Fibroblast of mammary gland (primary cell): ENCODE data around the gene GALNT7.
A peak's percentile ranks its signal among the peaks of the same experiment; 100 is the strongest.

ENCODE experiments used
- DNase-seq: peaks from one replicate; pipeline ENCODE4 v3.0.0-alpha.2; 2010; ENCODE audit warnings: low read depth
- H3K4me3 ChIP-seq: 2 replicates; pipeline ENCODE4 v1.5.1; 2011; ENCODE audit warnings: low read depth, mild to moderate bottlenecking, low read length, moderate library complexity; ENCODE audit not compliant: control insufficient read depth
- CTCF ChIP-seq: conservative IDR thresholded peaks from 2 replicates; pipeline ENCODE4 v1.5.1; 2011; ENCODE audit warnings: low read depth, low read length, inconsistent platforms; ENCODE audit not compliant: control insufficient read depth, insufficient read depth

The GALNT7 gene

GRCh38 chr4:173161311-173161710 is 7.3 kb upstream of the GALNT7 start:
- TF ChIP-seq CTCF = no peak
- no peak for DNase-seq
- H3K4me3 ChIP-seq = no peak overlapping the region

DNA sequence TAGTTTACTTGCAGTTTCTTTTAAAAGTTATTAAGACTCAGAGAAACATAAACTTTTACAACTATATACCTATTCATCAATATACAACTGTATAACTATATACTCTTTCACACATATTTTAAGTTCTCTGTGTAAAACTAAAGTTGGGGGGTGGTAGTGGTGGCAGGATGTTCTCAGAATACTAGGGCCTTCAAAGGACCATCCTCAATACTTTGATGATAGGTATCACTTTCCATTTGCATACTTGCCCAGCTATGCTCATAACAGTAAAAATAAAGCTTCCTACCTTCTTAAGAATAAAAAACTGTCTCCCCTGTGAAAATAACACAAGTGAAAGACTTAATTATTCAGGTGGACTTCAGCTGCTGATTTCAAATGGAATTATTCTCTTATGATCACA is 2.9 kb upstream of the GALNT7 start:
- no peak overlapping the region for H3K4me3 ChIP-seq
- DNase-seq = no peak
- TF ChIP-seq CTCF = no peak

GRCh38 chr4:173166491-173166890 is 2.1 kb upstream of the GALNT7 start:
- DNase-seq = no peak
- H3K4me3 ChIP-seq = no peak overlapping the region
- no peak for TF ChIP-seq CTCF

DNA sequence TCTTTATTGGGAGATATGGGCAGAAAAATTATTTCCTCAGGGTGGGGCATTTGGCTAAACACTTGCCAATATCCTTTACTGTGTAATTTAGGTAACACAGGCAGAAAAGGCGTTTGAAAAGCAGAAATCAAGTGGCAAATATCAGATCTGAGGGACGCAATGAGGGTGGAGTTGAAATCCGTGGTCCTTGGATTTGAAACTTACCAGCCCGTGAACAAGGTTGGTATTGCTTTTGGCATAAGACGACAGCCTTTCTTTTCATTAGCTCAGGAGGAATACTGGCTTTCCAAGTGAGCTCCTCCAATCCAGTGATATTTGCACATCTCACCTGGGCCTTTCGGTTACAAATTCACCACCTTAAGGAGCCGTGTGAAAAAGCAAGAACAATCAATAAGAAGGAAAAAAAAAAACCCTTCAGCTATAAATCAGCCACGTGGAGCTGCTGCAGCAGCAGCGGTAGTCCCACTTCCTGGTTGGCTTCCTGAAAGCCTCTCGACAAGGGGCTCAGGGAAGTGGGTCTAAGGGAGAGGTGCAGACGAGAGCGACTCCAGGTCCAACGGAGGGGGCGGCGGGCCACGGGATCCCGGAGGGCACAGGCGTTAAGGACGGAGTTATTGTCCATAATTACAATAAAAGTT is 734 bp upstream of the GALNT7 start:
- H3K4me3 ChIP-seq = peak overlapping the region; percentile 81
- DNase-seq = peak; percentile 35
- TF ChIP-seq CTCF = no peak

DNA sequence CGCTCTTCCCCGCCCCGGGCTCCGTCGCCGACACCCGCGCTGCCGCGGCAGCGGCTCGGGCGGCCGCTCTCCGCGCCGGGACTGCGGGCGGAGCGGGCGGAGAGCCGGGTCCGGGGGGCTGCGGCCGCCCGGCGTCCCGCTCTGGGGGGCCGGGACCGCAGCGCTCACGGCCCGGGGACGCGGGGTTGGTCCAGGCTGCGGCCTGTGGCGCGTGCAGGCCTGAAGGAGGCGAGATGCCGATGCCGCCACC is 492 bp downstream of the GALNT7 start:
- peak overlapping the region; percentile 64 for H3K4me3 ChIP-seq
- no peak for TF ChIP-seq CTCF

GRCh38 chr4:173169428-173170181 is 994 bp downstream of the GALNT7 start:
- H3K4me3 ChIP-seq = peak overlapping the region; percentile 64
- no peak for TF ChIP-seq CTCF
- peak; percentile 40 for DNase-seq

More for the DNA sequence above, 492 bp downstream of the GALNT7 start:
- no peak for DNase-seq

DNA sequence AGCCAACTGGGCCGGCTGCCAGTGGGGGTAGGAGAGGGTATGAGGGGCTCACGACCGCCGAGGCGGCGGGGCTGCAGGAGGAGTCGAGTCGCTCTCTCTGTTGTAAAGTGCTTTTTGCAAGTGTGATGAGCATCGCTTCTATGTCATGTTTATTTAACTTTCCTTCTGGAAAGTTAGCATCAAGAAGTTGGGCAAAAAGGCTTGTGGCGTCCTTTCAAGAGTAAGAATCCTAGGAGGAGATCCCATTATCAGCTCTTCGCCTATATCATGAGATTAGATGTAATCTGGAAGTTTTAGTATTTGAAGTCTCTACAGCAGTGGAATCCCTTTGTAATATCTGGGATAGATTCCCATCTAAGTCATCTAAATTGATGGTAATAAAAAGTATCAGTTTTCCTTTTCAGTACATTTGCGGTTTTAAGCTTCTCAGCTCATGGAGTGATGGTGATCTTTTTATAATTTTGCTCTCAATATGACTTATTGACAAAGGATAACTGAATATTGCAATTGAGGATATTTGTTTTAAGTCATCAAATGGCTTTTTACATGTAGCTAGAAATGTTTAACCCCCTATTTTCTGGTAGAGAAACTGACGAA is 1.7 kb downstream of the GALNT7 start:
- TF ChIP-seq CTCF = no peak
- H3K4me3 ChIP-seq = peak overlapping the region; percentile 64
- DNase-seq = peak; percentile 19
